ENCODE measurements around the gene MREG.
"Not testable (repeated sequence)": the region's sequence is repeated elsewhere in the genome, so short reads cannot be mapped to it uniquely, and the experiment has no call there.

Gene MREG

GRCh38 chr2:215931256-215931903 is 82.0 kb downstream of the MREG start:
- no peak overlapping the region for H3K4me3 ChIP-seq (ENCODE audit: low read length)
- DNase-seq (ENCODE audit: low read depth), result no peak
- peak; percentile 98 for TF ChIP-seq CTCF (conservative IDR thresholded peaks at IDR 0.05; ENCODE audit: low read depth, low read length)

- no peak overlapping the region for H3K4me3 ChIP-seq (ENCODE audit: low read length)
- no peak for TF ChIP-seq CTCF (conservative IDR thresholded peaks at IDR 0.05; ENCODE audit: low read depth, low read length)
- no peak for DNase-seq (ENCODE audit: low read depth)
Measured at GRCh38 chr2:215930505-215931253, 82.7 kb downstream of the MREG start.

- no peak overlapping the region for H3K4me3 ChIP-seq (ENCODE audit: low read length)
- no peak for DNase-seq (ENCODE audit: low read depth)
- no peak for TF ChIP-seq CTCF (conservative IDR thresholded peaks at IDR 0.05; ENCODE audit: low read depth, low read length)
Measured at GRCh38 chr2:215929602-215930335, 83.6 kb downstream of the MREG start.

GRCh38 chr2:215928086-215928485 is 85.3 kb downstream of the MREG start:
- no peak for DNase-seq (ENCODE audit: low read depth)
- no peak overlapping the region for H3K4me3 ChIP-seq (ENCODE audit: low read length)
- no peak for TF ChIP-seq CTCF (conservative IDR thresholded peaks at IDR 0.05; ENCODE audit: low read depth, low read length)

GRCh38 chr2:215926992-215927391 is 86.4 kb downstream of the MREG start:
- not testable (repeated sequence) for H3K4me3 ChIP-seq (ENCODE audit: low read length); DNase-seq (ENCODE audit: low read depth)

DNA sequence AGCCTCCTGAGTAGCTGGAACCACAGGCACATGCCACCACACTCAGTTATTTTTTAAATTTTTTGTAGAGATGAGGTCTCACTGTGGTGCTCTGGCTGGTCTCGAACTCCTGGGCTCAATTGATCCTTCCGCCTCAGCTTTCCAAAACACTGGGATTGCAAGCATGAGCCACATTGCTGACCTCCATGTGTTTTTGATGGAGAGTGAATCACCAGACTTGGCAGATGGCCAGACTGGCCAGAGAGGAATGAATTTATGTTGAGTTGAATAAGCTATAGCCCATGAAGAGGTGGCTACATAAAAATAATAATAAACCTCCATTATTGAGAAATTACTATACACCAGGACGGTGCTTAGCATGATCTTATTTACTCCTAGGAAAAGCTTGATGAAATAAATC is 91.5 kb downstream of the MREG start:
- no peak overlapping the region for H3K4me3 ChIP-seq (ENCODE audit: low read length)
- peak; percentile 56 for DNase-seq (ENCODE audit: low read depth)
- TF ChIP-seq CTCF (conservative IDR thresholded peaks at IDR 0.05; ENCODE audit: low read depth, low read length), result no peak

GRCh38 chr2:215920244-215921100 is 92.9 kb downstream of the MREG start:
- H3K4me3 ChIP-seq (ENCODE audit: low read length), result no peak overlapping the region
- peak; percentile 31 for DNase-seq (ENCODE audit: low read depth)
- peak; percentile 89 for TF ChIP-seq CTCF (conservative IDR thresholded peaks at IDR 0.05; ENCODE audit: low read depth, low read length)
